H1 (cell line): Measurements from ENCODE around the gene INHBC. TPM values are rescaled to one million over a fixed set of nuclear protein-coding genes. Genes with fewer than 3 reads are reported as not detected.

ENCODE experiments used
- CTCF ChIA-PET: fragments of 300-600 bp; sonication (Branson Sonifier 250); formaldehyde crosslinking; loops from one replicate; lab custom pipeline; 2021; ENCODE audit not compliant: partially characterized antibody; lab: Charles Lee
- POLR2A ChIA-PET: fragments of 300-600 bp; sonication (Branson Sonifier 250); formaldehyde crosslinking; loops from one replicate; lab custom pipeline; 2021; ENCODE audit warnings: inconsistent platforms; ENCODE audit not compliant: partially characterized antibody; lab: Charles Lee
- DNase-seq, 2 experiments: peaks; one replicate each; pipeline versions ENCODE4 v3.0.0 to v3.0.0-alpha.2; 2010 to 2022; ENCODE audit warnings: low spot score in 2 of 2, low read depth in 1 of 2, mixed read lengths in 1 of 2
- FAIRE-seq: peaks from 2 replicates; lab custom pipeline; 2011; peaks lifted over from hg19 to GRCh38; lab: Jason Lieb, UNC
- H2AFZ ChIP-seq: 2 replicates; pipeline ENCODE4 v1.8.1; 2012; ENCODE audit warnings: low read length, inconsistent platforms
- H2AK5ac ChIP-seq: 2 replicates; pipeline ENCODE4 v1.6.1; 2013; ENCODE audit warnings: low read depth, low read length
- H2BK120ac ChIP-seq: replicated peaks from 2 replicates; pipeline ENCODE3; 2013; ENCODE audit warnings: low read depth, low read length, inconsistent platforms
- H2BK12ac ChIP-seq: 2 replicates; pipeline ENCODE4 v1.6.1; 2013; ENCODE audit warnings: low read depth, low read length
- H2BK15ac ChIP-seq: 2 replicates; pipeline ENCODE4 v1.6.1; 2013; ENCODE audit warnings: low read length
- H2BK20ac ChIP-seq: 2 replicates; pipeline ENCODE4 v1.6.1; 2013; ENCODE audit warnings: low read length
- H2BK5ac ChIP-seq: 2 replicates; pipeline ENCODE4 v1.6.1; 2013; ENCODE audit warnings: low read depth, low read length
- H3K14ac ChIP-seq: 2 replicates; pipeline ENCODE4 v1.6.1; 2013; ENCODE audit warnings: inconsistent platforms; ENCODE audit not compliant: insufficient read length
- H3K18ac ChIP-seq: 2 replicates; pipeline ENCODE4 v1.6.1; 2013; ENCODE audit warnings: low read length; ENCODE audit errors: extremely low read depth
- H3K23ac ChIP-seq: 2 replicates; pipeline ENCODE4 v1.6.1; 2013; ENCODE audit warnings: inconsistent platforms; ENCODE audit not compliant: insufficient read length
- H3K23me2 ChIP-seq: 2 replicates; pipeline ENCODE4 v1.6.1; 2013; ENCODE audit warnings: low read depth, low read length
- H3K27ac ChIP-seq: 2 replicates; pipeline ENCODE4 v1.6.1; 2011; ENCODE audit warnings: low read depth, low read length, inconsistent platforms
- H3K27me3 ChIP-seq, 4 experiments: replicated peaks in 1 of 4; 1 replicate in 1 of 4; 2 replicates in 3 of 4; pipeline versions ENCODE4 v1.6.1 to v1.8.1; 2011 to 2013; ENCODE audit warnings: low read length in 3 of 4, mild to moderate bottlenecking in 3 of 4, inconsistent platforms in 2 of 4, mixed read lengths in 2 of 4, moderate library complexity in 1 of 4; ENCODE audit not compliant: control insufficient read depth in 3 of 4, insufficient read depth in 3 of 4; ENCODE audit errors: extremely low read depth in 1 of 4
- H3K36me3 ChIP-seq, 4 experiments: 2 replicates each; pipeline versions ENCODE4 v1.6.1 to v1.8.1; 2011 to 2013; ENCODE audit warnings: mild to moderate bottlenecking in 4 of 4, low read length in 3 of 4, moderate library complexity in 2 of 4, control low read depth in 1 of 4, inconsistent platforms in 1 of 4; ENCODE audit not compliant: insufficient read depth in 4 of 4, control insufficient read depth in 2 of 4
- H3K4ac ChIP-seq: replicated peaks from 2 replicates; pipeline ENCODE3; 2013; ENCODE audit warnings: low read length, low read depth, mixed read lengths, inconsistent platforms; ENCODE audit not compliant: insufficient read length
- H3K4me1 ChIP-seq, 4 experiments: replicated peaks in 1 of 4; 1 replicate in 1 of 4; 2 replicates in 3 of 4; pipeline versions ENCODE4 v1.6.1 to v1.8.1; 2011 to 2013; ENCODE audit warnings: low read length in 3 of 4, inconsistent platforms in 2 of 4, mixed read lengths in 1 of 4; ENCODE audit not compliant: insufficient read depth in 4 of 4, control insufficient read depth in 3 of 4
- H3K4me2 ChIP-seq, 2 experiments: 2 replicates each; pipeline versions ENCODE4 v1.6.1 to v1.8.1; 2011 to 2013; ENCODE audit warnings: low read depth in 2 of 2, low read length in 2 of 2, control low read depth in 1 of 2, inconsistent platforms in 1 of 2, mild to moderate bottlenecking in 1 of 2; ENCODE audit not compliant: insufficient read depth in 1 of 2
- H3K4me3 ChIP-seq, 4 experiments: fragments of 200-600, 300-600 bp in 1 of 4; sonication (generic), shearing (Covaris generic), sonication (Bioruptor Twin) in 1 of 4; 2 replicates each; pipeline versions ENCODE4 v1.5.1 to v1.8.1; 2011 to 2016; ENCODE audit warnings: low read length in 4 of 4, low read depth in 3 of 4, control low read depth in 2 of 4, inconsistent platforms in 2 of 4, mild to moderate bottlenecking in 2 of 4, mixed read lengths in 1 of 4, moderate library complexity in 1 of 4; ENCODE audit not compliant: insufficient read depth in 2 of 4; ENCODE audit errors: extremely low read depth in 1 of 4
- H3K56ac ChIP-seq: replicated peaks from 2 replicates; pipeline ENCODE3; 2013; ENCODE audit warnings: low read depth, mild to moderate bottlenecking, mixed read lengths, low read length, inconsistent platforms; ENCODE audit not compliant: insufficient read length
- H3K79me1 ChIP-seq: 2 replicates; pipeline ENCODE4 v1.6.1; 2013; ENCODE audit warnings: low read depth, low read length, control low read depth
- H3K79me2 ChIP-seq, 2 experiments: 2 replicates each; pipeline versions ENCODE4 v1.6.1 to v1.8.1; 2012 to 2013; ENCODE audit warnings: low read length in 2 of 2, mild to moderate bottlenecking in 2 of 2, inconsistent platforms in 1 of 2; ENCODE audit not compliant: insufficient read depth in 2 of 2, control insufficient read depth in 1 of 2
- H3K9ac ChIP-seq, 4 experiments: replicated peaks in 1 of 4; 1 replicate in 1 of 4; 2 replicates in 3 of 4; pipeline versions ENCODE4 v1.6.1 to v1.8.1; 2011 to 2013; ENCODE audit warnings: low read depth in 3 of 4, low read length in 3 of 4, control low read depth in 2 of 4, mild to moderate bottlenecking in 2 of 4, moderate library complexity in 2 of 4, inconsistent platforms in 1 of 4; ENCODE audit errors: extremely low read depth in 1 of 4
- H3K9me3 ChIP-seq, 2 experiments: 2 replicates each; pipeline versions ENCODE4 v1.6.1 to v1.8.1; 2012 to 2013; ENCODE audit warnings: mild to moderate bottlenecking in 2 of 2, moderate library complexity in 2 of 2, control low read depth in 1 of 2, inconsistent platforms in 1 of 2, low read depth in 1 of 2, low read length in 1 of 2, mixed read lengths in 1 of 2; ENCODE audit not compliant: insufficient read depth in 2 of 2
- H4K20me1 ChIP-seq, 2 experiments: replicated peaks in 1 of 2; 2 replicates each; pipeline versions ENCODE3 to v1.8.1; 2011 to 2013; ENCODE audit warnings: inconsistent platforms in 2 of 2, low read length in 2 of 2, mild to moderate bottlenecking in 1 of 2; ENCODE audit not compliant: insufficient read depth in 2 of 2, control insufficient read depth in 1 of 2
- H4K5ac ChIP-seq: 2 replicates; pipeline ENCODE4 v1.6.1; 2013; ENCODE audit warnings: low read length, low read depth, mixed read lengths, inconsistent platforms; ENCODE audit not compliant: insufficient read length
- H4K8ac ChIP-seq: 2 replicates; pipeline ENCODE4 v1.8.0; 2013; ENCODE audit warnings: mild to moderate bottlenecking, moderate library complexity, low read length, inconsistent platforms; ENCODE audit not compliant: insufficient read depth; ENCODE audit errors: extremely low read depth
- H4K91ac ChIP-seq: replicated peaks from 2 replicates; pipeline ENCODE3; 2013; ENCODE audit warnings: low read length, mixed read lengths, inconsistent platforms; ENCODE audit not compliant: insufficient read length
- YY1 ChIP-seq: IDR thresholded peaks from 2 replicates; pipeline ENCODE4 v1.6.1; 2011; ENCODE audit warnings: low read depth, mild to moderate bottlenecking, low read length
- WGBS, 2 experiments: shearing (Covaris generic) in 1 of 2; methylation state at CpG; one replicate each; pipeline versions ENCODE4 v1.1.6 to v1.1.7; 2013 to 2015; ENCODE audit warnings: low lambda C conversion rate in 2 of 2, mixed read lengths in 2 of 2, inconsistent platforms in 1 of 2, low coverage in 1 of 2, missing lambda C conversion rate in 1 of 2; ENCODE audit not compliant: insufficient replicate concordance in 2 of 2, insufficient coverage in 1 of 2, insufficient read length in 1 of 2; ENCODE audit errors: extremely low coverage in 1 of 2, missing lambda C conversion rate in 1 of 2; 5-methylcytosine and 5-hydroxymethylcytosine counted together
- polyA plus RNA-seq, 7 experiments: library from polyadenylated mRNA; depleted of rRNA in 3 of 7; stranded (reverse) in 5 of 7; unstranded in 2 of 7; fragments of >200 nt in 5 of 7; fragments of 200-250 nt in 2 of 7; gene quantifications; 1 replicate in 5 of 7; 2 replicates in 1 of 7; 4 replicates in 1 of 7; pipeline versions ENCODE4 v1.2.1 to v1.2.3, GENCODE V29; 2011 to 2013; ENCODE audit warnings: missing spikeins in 2 of 7, mixed read lengths in 2 of 7
- total RNA-seq: library from RNA; stranded (reverse); fragmentation: NEBNext Ultra II Directional; extraction: Animal tissue kit (Norgen Biotek cat#: 25700); gene quantifications from 2 replicates; pipeline ENCODE4 v1.2.1, GENCODE V29; 2021

INHBC gene
- total and polyA plus RNA-seq, 2 of the 8 experiments (the other 6 are each of a cell fraction or from before 2014, with no cell fraction given), result 0.15 TPM; not detected in 1

DNA sequence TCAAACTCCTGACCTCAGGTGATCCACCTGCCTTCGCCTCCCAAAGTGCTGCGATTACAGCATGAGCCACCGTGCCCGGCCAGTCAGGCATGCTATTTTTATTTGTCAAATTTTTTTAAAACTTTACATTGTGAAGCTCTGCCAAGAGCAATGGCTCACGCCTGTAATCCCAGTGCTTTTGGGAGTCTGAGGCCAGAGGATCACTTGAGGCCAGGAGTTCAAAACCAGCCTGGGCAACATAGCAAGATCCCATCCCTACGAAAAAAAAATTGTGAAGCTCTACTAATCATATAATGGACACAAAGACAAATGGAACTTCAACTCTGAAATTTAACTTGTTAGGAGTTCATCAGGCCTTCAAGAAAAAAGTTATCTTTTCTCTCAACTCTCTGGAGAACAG lies 5.6 kb upstream of the INHBC start:
- Histone ChIP-seq H3K4me3 (no peak overlapping the region), H3K4me1 (peaks cover 0 to 5% (median 2%) of the 10 kb centered on the region in 4 experiments; a peak in 5 of 7 replicates), H2AK5ac (no peak overlapping the region), H3K56ac (no peak overlapping the region), H3K23ac (no peak overlapping the region), H2BK5ac (no peak overlapping the region), H4K91ac (no peak overlapping the region), H2BK15ac (no peak overlapping the region), H2AFZ (no peak overlapping the region), H3K36me3 (no peaks in the 10 kb centered on the region), H3K27ac (no peak overlapping the region), H4K5ac (no peak overlapping the region), H3K9me3 (no peaks in the 10 kb centered on the region), H3K18ac (no peak overlapping the region), H2BK12ac (no peak overlapping the region), H3K79me2 (peaks cover 0 to 14% of the 10 kb centered on the region in 2 experiments; a peak in 2 of 4 replicates), H2BK20ac (no peak overlapping the region), H2BK120ac (no peak overlapping the region), H3K79me1 (peaks cover 3% of the 10 kb centered on the region), H3K27me3 (no peaks in the 10 kb centered on the region), H3K14ac (no peak overlapping the region), H4K8ac (no peak overlapping the region), H3K23me2 (peaks cover 3% of the 10 kb centered on the region; the same call in 1 of the 2 replicates), H4K20me1 (peaks cover 0 to 3% of the 10 kb centered on the region in 2 experiments), H3K4ac (no peak overlapping the region), H3K4me2 (peak overlapping the region in 1 of 2 experiments; percentile 59; a peak in 1 of 4 replicates), H3K9ac (no peak overlapping the region)
- ChIA-PET POLR2A (interaction anchor here (0.8 to 13.2 kb wide), 7 partner anchors 7 to 95 kb away, joined by 4 to 168 read pairs (median 6); partner anchors contain the start of gene INHBE), CTCF (interaction anchor here (1.2 to 2.9 kb wide), 4 partner anchors 10 to 87 kb away, joined by 3 to 16 read pairs (median 4); no protein-coding TSS in a partner anchor)
- FAIRE-seq (no peak), DNase-seq (no peak)
- 87% methylated on average over 6 of the region's 6 CpGs; no CpG with 5 or more reads in 1 of the 2 experiments for whole genome bisulfite sequencing, 2 experiments
- TF ChIP-seq YY1, result no peak
